SH-SY5Y (cell line): ENCODE results near the gene FCAMR.

Source experiments
- GATA2 ChIP-seq: IDR thresholded peaks from 2 replicates; pipeline ENCODE4 v1.6.1; 2011; ENCODE audit warnings: mild to moderate bottlenecking, low read depth, low read length
- GATA3 ChIP-seq: IDR thresholded peaks from 2 replicates; pipeline ENCODE4 v1.6.1; 2011; ENCODE audit warnings: low read depth, mild to moderate bottlenecking, low read length, moderate library complexity

DNA sequence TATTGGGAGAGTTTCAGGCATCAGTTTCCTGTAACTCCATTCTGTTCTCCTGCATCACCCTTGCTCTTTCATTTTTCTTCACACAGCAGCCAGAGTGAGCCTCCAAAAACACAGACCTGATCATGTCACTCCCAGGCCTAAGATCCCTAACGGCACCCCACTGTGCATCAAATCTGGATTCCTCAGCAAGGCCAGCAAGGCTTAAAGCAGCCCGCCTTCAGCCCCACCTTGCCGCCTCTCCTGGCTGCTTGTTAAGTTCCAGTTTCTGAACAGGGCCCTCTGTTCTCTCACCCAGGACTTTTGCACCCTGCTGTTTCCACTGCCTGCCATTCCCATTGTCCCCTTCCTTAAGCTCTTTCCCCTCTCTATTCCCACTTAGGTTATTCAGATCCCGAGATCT lies 33.0 kb upstream of the FCAMR start:
- TF ChIP-seq GATA2 (no peak), GATA3 (no peak)
